GM18909 (cell line): Measurements from ENCODE around the gene DLL4.

Experiments
- ATAC-seq: cut with Tn5 transposase; IDR thresholded peaks from one replicate; pipeline ENCODE4 v1.9.1; 2021; ENCODE audit warnings: mild to moderate bottlenecking; ENCODE audit not compliant: unreplicated experiment, poor library complexity

Gene DLL4

DNA sequence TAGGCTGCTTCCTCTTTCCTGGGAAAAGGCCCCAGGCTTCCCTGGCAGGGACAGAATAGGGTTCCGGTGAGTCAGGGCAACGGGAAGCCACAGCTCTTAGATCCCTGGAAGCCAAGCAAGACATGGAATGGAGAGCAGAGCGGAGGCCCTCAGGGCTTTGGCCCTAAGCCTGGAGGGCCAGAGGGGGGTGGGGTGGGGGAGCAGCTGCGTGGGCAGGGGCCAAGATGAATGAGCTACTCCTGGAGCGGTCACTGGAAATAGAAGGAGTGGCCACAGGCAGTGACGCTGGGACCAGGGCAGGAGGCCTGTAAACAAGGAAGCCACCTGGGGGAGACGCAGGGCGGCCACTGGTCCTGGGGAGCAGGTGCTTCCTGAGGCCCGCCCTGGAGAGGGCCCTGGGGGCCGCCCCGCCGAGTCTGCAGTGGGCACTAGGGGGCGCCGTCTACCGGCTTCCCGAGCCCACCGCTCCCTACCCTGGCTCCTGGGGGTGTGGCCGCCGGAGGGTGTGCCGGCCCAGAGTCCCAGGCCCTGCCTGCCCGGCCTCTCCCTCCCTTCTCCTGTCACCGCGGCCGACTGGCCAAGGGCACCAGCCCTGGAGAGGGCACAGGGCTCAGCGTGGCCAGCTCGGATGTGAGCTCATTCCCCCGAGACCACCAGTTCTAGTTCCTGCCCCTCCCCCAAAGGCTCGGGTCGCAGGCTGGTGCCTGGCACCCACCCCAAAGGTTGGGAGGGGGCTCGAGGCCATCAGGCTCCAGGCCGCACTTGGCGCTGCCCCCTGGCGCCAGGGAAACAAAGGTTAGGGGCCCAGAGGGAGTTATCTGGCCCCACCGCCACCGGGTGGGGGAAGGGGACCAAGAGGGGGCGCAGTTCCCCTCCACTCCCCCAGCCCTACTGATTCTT is 22.8 kb upstream of the DLL4 start:
- peak; percentile 66 for ATAC-seq

DNA sequence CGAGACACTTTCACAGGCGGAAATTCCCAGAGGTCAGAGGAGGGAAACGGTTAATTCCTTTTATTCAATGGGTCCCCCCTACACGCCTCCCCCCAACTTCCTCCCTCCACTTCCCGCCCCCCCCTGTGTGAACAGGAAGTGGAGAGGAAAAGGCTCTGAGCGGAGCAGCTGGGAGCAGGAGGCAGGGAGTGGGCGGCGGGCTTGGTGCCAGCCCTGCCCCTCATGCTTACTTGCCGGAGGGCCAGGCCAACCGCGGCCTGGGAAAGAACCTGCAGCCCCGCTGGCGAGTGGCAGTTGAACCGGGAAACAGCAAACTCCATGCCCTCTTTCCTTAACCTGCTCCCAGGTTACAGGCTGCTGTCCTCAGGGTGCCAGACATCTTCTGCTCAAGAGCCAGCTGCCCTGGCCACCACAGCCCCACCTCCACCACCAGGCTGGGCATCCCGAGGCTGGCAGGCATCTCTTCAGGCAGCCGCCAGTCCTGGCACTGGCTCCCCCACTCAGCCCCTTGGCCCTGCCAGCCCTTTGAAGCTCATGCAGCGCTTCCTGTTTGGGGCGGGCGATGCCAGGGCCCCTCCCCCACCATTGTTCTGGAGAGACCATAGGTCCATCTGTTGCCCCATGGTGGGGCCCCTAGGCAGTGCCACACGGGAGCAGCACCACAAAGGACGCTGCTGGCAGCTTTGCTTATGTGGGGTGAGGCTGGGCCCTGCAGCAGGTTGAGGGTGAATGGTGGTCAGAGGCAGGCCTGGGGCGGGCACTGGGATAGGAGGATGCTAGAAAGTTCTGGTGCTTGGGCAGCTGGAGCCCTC is 21.9 kb upstream of the DLL4 start:
- peak; percentile 20 for ATAC-seq

DNA sequence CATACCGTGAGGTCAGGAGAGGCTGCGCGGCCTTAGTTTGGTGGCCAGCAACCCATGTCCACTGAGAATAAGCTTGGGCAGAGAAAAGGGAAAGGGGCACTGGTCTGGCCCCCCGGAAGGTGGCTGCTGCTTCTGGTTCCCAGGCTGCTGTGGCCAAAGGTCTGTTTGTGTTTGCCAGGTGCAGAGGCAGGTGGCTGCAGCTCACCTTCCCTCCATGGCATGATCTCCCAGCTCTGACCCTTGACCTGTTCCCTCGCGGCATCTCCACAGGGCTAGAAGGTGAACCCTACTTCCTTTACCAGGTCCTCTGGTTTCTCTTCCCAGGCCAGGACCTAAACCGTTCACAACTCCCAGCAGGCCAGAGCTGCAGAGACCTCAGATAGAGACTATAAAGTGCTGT is 21.0 kb upstream of the DLL4 start:
- no peak for ATAC-seq

DNA sequence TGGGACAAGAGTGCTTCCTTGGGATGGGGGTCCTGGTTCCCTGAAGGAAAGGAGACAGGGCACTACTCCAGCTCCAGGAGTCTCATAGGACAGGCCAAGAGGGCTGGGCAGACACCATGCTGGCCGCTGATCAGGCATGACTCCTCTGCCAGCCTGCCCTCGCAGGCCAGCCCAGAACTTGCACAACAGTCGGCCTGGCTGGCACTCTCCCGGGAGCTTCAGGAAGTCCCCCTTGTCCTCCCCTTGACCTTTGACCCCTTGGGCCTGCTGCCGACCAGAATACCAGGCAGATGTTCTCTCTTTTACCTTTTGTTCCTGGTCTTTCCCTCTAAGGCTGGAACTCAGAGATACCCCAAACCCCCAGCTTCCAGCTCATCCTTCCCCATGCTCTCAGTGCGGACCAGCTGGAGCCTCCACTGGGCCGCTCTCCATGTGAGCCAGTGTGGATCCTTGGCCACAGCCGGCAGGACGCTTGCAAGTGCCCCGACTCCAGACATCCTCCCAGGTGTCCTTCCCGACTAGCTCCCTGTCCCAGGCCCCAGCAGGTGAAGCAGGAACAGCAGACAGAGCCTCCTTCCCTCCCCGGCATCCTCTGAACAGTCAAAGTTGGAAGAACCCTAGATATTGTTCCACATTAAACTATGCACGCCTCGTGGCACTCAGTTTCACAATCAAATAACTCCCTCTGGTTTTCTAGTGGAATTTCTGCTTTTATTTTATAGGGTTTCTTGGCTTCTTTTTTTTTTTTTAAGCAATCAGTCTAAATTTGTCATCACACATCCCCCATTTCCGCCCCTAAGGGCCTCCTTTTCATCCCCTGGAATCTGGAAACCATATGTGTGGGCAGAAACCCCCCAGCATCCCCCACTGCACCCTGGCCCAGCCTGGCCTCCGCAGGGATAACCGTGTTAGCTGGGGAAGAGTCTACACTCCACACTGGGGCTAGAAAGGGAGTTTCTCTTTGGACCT is 19.2 kb upstream of the DLL4 start:
- no peak for ATAC-seq

DNA sequence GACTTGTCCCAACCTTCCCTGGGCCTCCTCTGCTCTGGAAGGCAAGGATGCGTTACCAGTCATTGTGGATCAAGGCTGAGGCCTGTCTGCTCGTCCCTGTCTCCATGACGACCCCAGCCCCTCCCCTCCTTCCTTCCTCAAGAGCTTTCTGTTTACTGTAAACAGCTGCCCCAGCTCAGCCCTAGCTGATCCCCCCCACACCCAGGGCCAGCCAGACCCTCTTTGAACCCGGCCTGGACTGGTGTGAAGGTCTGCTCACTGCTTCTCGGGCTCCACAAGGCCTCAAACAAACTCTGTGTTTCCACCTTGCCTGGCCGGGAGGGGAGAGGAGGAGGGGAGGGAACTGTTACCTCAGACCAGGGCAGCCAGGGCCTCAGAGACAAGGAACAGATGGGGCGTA is 18.0 kb upstream of the DLL4 start:
- no peak for ATAC-seq

DNA sequence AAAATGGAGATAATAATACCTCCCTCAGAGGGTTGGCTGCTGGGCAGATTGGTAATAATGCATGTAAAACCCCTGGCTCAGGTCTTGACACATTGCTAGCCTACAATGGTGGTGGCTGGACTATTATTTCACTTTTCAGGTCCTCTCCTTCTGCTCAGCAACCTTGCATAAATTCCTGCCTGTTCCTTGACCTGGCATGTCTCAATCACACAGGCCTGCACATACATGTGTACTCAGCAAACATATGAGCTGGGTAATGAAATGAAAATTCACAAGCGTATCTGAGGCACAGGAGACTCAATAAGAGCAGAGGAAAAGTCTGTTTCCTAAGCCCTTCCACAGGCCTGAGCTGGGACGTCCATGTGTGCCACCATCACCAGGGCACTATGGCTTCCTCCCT is 17.4 kb upstream of the DLL4 start:
- ATAC-seq = no peak

DNA sequence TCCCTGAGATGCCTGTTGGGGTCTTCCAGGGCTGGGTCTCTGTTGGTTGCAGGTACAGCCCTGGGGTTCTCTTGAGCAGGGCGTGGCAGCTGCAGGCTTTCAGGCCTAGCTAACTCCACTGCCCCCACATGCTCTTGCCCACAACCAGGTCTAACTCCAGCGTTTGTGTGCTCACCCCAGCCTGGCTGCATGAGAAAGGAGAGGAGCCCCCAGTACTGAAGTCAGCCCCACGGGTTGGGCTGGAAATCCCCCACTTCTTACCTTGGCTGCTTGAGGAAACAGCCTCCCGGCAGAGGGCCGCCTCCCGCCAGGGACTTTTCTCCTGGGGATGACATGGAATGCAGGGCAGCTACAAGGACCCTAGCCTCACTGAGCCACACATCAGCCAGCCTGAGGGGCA is 16.7 kb upstream of the DLL4 start:
- ATAC-seq = no peak

DNA sequence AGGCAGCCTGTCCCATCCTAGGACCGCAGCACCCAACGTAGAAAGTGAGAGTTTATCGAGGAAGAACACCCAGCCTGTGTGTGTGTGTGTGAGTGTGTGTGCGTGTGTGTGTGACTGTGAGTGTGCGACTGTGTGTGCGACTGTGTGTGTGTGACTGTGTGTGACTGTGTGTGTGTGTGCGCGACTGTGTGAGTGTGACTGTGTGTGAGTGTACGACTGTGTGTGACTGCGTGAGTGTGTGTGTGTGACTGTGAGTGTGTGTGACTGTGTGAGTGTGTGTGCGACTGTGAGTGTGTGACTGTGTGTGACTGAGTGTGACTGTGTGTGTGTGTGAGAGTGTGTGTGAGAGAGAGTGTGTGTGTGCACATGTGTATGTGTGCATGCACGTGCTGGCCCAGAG is 15.1 kb upstream of the DLL4 start:
- ATAC-seq = no peak

DNA sequence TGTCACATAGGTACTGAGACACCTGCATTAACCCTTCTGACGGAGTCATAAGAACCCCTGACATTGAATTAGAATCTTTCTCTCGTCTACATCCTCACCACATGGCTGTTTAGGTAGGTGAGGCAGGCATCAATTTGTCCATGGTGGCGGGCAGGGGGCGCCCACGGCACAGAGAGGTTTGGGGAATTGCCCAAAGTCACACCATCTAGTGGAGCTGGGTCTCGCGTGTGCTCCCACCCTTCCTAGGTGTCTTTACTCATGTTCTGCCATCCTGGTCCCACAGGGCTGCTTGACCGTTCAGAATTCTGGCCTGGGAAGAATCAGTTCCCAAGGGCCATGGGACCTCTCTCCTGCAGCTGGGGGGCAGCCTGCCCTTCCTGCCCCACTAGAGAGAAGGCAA is 14.7 kb upstream of the DLL4 start:
- ATAC-seq = no peak

DNA sequence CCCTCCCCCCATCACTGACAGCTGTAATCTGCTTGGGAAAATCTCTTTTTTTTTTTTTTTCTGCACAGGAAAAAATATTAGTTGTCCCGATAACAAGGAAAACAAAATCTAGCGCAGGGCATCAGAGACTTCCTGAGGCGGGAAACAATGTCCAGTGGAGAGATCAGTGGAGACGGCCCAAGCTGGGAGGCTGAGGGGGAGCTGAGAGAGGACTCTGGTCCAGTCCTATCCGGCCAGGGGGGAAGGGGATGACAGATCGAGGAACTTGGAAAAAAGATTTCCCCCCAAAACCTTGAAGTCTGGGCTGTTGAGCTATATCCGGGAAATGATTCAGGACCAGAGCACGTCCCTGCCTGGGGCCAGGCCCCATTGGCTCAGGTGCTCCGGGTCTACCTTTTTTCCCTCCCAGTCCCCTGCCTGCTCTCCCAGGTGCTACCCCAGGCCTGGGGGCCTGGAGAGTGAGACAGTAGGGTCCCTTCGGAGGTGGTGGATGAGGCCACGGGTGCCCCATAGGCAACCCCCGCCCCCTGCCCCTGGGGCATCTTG is 14.0 kb upstream of the DLL4 start:
- no peak for ATAC-seq

DNA sequence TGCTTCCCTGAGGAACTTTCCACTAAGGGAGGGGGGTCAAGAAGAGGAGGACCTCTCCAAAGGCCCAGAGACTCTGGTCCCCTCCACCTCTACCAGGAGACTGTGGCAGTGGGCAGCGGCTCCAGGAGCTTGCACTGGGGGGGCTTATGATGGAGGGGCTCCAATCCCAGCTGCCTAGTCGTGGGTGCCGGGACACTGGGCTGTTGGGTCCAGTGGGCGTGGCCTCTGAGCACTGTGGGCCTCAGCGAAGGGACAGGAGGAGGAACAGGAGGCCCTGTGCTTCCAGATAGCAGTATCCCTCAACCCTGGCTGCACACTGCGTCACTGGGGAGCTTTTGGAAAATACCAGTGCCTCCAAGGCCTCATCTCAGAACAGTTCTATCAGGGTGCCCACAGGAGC is 13.5 kb upstream of the DLL4 start:
- no peak for ATAC-seq

DNA sequence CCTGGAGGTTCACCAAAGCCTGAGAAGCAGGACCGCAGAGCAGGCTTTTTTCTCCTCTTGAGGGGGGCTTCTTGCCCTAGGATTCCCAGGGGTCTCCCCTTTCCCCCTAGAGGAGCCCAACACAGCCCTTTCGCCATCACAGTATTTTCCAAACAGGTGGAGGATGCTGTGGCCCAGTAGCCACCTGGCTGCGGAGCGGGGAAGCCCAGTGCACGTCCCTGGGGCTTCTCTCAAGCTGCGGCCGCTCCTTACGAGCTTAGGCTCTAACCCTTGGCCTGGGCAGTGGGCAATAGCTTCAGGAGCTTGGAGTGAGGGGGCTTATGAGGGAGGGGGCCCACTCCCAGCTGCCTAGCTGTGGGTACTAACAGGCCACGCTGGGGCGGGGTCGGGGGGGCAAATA is 11.6 kb upstream of the DLL4 start:
- ATAC-seq = no peak

DNA sequence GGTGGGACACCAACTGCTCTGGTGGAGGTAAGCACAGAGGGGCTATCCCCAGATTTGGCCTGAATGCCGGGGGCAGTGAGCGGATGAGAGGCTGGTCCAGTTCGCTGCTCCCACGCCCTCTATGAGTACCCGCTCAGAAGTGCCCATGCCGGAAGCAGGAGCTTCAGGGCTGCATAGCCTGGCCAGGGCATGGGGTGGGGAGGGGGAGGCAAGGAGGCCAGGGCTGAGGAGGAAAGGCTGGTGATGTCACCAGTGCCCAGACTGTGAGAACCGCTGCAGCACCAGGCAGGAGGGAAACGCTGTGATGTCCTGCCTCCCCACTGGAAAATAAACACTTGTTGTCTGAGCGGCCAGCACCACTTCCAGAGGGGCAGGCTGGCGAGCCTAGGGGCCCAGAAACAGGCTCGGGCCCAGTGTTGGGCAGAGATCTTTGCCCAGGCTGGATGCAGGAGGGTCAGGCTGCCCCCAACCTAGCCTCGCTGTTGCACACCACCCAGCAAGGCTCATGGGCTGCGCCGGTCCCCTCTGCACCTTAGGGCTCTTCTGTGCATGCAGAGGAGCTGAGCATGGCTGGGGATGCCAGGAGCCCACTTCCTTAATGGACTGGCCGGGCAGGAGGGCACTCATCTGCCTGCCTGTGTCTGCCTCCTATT is 10.9 kb upstream of the DLL4 start:
- ATAC-seq = no peak

DNA sequence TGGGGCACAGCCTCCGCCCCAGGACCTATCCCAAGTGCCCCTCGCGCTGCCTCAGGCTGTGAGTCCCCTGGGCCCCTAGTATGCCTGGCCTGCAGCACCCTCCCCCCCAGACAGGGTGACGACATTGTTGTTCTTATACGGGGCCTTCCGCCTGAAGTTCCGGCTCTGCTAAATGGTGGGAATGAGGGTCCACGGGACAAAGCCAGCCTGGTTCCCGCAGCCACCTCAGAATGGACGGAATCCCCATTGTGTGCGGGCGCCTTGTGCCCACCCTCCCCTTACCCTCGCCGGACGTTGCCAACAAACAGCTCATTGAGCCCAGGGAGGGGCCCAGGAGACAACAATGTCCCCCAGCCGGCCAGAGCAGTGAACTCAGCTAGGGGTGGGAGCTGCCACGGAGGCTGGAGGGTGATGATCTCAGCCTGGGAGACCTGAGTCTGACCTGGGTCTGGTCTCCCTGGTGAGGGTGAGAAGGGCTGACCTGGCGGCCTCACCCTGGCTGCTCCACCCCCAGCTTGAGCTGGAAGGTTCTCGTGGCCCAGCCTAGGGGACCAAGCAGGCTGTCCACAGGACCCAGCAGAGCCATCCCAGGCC is 10.2 kb upstream of the DLL4 start:
- ATAC-seq = no peak

DNA sequence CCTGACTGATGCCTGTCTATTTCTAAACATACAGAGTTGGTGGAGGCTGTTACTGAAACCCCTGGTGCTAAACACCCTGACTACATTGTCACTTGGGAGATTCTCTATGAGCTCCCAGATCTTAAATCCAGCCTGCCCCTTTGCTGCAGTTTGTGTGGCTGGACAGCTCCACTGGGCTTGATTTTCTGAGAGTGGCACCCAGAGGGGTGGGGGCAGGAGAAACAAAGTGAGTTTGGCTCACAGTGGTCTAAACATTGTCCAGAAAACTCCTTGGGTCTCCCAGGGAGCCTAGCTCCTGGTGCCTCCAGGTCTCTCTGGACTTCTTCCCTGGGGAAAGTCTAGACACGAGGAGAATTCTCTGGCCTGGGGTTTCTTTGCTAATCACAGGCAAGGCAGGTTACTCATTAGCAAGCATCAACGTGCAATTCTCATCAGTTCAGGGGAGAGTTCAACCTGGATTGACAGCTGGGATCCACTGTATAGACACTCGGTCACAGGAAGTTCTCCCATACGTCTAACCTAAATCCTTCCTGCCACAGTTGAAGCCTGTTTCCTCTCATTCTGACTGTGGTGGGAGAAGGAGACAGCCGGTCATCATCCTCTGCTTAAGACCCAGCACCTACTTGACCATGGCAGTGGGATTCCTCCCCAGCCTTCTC is 7.1 kb upstream of the DLL4 start:
- no peak for ATAC-seq

DNA sequence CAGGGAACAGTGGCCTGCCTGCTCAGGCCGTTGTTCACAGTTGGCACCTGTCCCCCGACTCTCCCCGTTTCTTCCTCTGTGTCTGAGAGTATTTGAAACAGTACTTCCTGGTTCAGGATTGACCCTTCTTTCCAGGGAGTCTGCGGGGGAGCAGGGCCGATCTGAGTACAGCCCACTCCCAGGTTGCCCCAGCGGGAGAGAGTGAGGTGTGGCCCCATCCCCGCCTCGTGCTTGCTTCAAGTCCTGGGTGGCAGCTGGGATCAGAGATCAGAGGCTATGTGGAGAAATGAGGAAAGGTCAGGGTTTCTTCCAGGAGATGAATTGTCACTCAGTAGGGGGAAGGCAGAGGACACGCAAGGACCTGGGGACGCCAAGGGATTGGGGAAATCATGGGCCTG is 6.5 kb upstream of the DLL4 start:
- no peak for ATAC-seq

DNA sequence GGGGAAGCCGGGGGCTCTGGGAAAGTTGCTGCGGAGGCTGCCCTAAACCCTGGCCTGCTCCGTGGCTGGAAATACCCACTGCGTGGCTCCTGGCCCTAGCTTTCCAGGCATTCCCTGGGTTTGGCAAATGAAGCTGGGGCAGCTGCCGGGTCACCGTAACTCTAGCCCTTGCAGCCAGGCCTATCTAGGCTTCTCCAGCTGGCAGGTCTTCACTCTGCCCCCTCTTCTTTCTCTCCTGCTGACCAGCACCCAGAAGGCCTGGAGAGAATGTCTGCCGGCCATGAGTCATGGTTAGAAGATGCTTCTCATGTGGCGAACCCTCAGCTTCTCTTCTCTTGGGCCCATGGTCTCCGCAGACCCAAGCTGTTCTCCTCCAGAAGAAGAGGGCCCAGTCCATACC is 5.6 kb upstream of the DLL4 start:
- ATAC-seq = no peak

DNA sequence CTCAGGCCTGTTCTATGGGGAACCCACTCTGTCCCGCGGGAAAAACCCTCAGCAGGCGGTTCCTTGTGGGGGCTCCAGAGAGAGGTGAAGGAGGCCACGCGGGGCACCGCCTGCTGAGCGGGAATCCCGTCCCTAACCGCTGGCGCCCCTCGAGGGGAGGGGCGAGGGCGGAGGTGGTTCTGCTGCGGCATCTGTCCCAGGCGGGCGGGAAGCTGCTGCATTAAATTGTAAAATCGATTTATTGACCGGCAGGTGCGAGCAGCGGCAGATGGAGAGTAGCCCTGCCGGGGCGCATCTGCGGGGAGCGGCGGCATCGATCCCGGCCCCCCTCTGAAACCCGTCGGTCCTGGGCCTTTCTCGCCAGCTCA is 3.7 kb upstream of the DLL4 start:
- no peak for ATAC-seq
